Heart right ventricle (tissue), 16 donors: ENCODE data around the gene FHOD3. TPM values are rescaled to one million over a fixed set of nuclear protein-coding genes. Genes with fewer than 3 reads are reported as not detected.

Experiments used
- ATAC-seq, 8 donors: fragments of 200-7000 bp; cut with Tn5 transposase; one replicate each; pipeline ENCODE4 v1.9.1; 2020; ENCODE audit warnings: mild to moderate bottlenecking in 8 of 8, moderate library complexity in 8 of 8, moderate number of reproducible peaks in 1 of 8
- DNase-seq, 2 donors: peaks; one replicate each; pipeline ENCODE4 v3.0.0-alpha.2; 2020
- H3K27ac ChIP-seq, 10 donors: fragments of 200-600 bp; sonication (generic) in 2 of 10; one replicate each; pipeline versions ENCODE4 v1.5.0 to v1.8.0; 2020 to 2022; ENCODE audit warnings: mild to moderate bottlenecking in 3 of 10
- H3K27me3 ChIP-seq, 7 donors: fragments of 200-600 bp; one replicate each; pipeline ENCODE4 v1.8.0; 2021 to 2022; ENCODE audit warnings: mild to moderate bottlenecking in 2 of 7
- H3K36me3 ChIP-seq, 9 donors: fragments of 200-600 bp; sonication (generic) in 1 of 9; one replicate each; pipeline versions ENCODE4 v1.5.0 to v1.8.0; 2020 to 2022; ENCODE audit warnings: mild to moderate bottlenecking in 2 of 9
- H3K4me1 ChIP-seq, 9 donors: fragments of 200-600 bp; sonication (generic) in 1 of 9; one replicate each; pipeline versions ENCODE4 v1.5.0 to v1.8.0; 2020 to 2022; ENCODE audit warnings: mild to moderate bottlenecking in 4 of 9
- H3K4me3 ChIP-seq, 10 donors: fragments of 200-600 bp; sonication (generic) in 2 of 10; one replicate each; pipeline versions ENCODE4 v1.5.0 to v1.8.0; 2020 to 2022; ENCODE audit warnings: mild to moderate bottlenecking in 7 of 10, moderate library complexity in 2 of 10
- H3K9me3 ChIP-seq, 11 donors: fragments of 200-600 bp in 10 of 11; sonication (generic) in 2 of 11; one replicate each; pipeline versions ENCODE4 v1.5.0 to v1.8.0; 2013 to 2022; ENCODE audit warnings: mild to moderate bottlenecking in 2 of 11, control low read depth in 1 of 11, moderate library complexity in 1 of 11
- WGBS, 2 donors: extraction: QIAGEN DNeasy Blood & Tissue Kit; methylation state at CpG; one replicate each; pipeline ENCODE4 v1.1.7; 2013; ENCODE audit warnings: inconsistent platforms in 1 of 2; 5-methylcytosine and 5-hydroxymethylcytosine counted together
- intact Hi-C, 10 donors: fragments of 100-400 bp; cut with DNase I; formaldehyde crosslinking; loops; one replicate each; pipeline versions ENCODE4 v1.11.1 to v1.14.2; 2022
- polyA plus RNA-seq, 2 donors: library from polyadenylated mRNA; stranded (reverse); fragments of 200-250 nt; gene quantifications; one replicate each; pipeline ENCODE4 v1.2.3, GENCODE V29; 2013
- total RNA-seq, 10 donors: library from RNA; stranded (reverse); fragmentation: NEBNext Ultra II Directional in 3 of 10; extraction: Animal tissue kit (Norgen Biotek cat#: 25700) in 3 of 10; gene quantifications; one replicate each; pipeline versions ENCODE4 v1.2.1 to v1.2.4, GENCODE V29; 2021 to 2023
- TF ChIP-seq, protein P1 (sequence below), 9 donors: fragments of 200-600 bp; sonication (generic) in 2 of 9; IDR thresholded peaks; one replicate each; pipeline versions ENCODE4 v1.5.0 to v1.8.0; 2021 to 2022; ENCODE audit warnings: antibody characterized with exemption in 9 of 9, mild to moderate bottlenecking in 5 of 9, moderate library complexity in 1 of 9
- donor health status: Arrhythmogenic right ventricular cardiomyopathy.
- donor health status: ischemic (EF 13 %, LVEDD 7.1; RV severe dilation, severe dysfunction).
- donor health status: healthy with polysubstance abuse.
- donor health status: DM: no; HTN: yes; CAD: no.
- donor health status: DM: no; HTN: no; CAD: no.
- donor health status: ischemic (EF 25% LVEDD 6.9; RV normal size, moderate dysfunction).
- donor health status: ischemic (EF 25% LVEDD 5.7; RV mildly dilated, moderate dysfunction).
- donor health status: healthy.
- donor health status: DM: yes; HTN: yes; CAD: no.
- donor health status: Ischemic cardiomyopathy.
- donor health status: ischemic (EF 35%, LVEDD 5.7; RV mildly dilated, moderate dysfunction).
- donor health status: nonischemic (EF 11% LVEDD 7.7; RV severe dilation, severe dysfunction).
- donor health status: DM: yes; HTN: yes; CAD: no.
- donor health status: PGD.
- donor health status: ischemic (EF 29% LVEDD 5.4; RV normal size, mild dysfunction).
- donor health status: nonischemic (EF 23%, LVEDD 6.1; RV moderate dilation, normal function).

FHOD3 gene
- total and polyA plus RNA-seq, 12 donors = 81.8 to 484 (median 356) TPM

DNA sequence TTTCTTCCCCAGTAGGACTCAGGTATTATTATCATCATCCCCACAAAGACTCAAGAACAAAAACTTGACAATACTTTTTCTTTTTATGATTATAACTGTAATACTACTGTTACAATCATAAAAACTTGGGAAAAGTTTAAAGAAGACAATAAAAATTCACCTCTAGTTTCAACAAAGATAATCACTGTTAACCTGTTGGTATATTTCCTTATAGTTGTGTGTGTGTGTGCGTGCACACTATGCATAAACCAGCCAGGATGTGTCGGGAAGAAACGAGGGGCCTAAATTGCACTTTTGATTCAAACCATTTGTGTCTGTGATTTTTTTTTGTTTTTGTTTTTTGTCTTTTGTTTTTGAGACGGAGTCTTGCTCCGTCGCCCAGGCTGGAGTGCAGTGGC is 298.3 kb downstream of the FHOD3 start:
- Histone ChIP-seq H3K4me1 (peaks cover 0 to 15% (median 0%) of the 10 kb centered on the region in 9 donors), H3K27me3 (no peaks in the 10 kb centered on the region), H3K9me3 (no peaks in the 10 kb centered on the region), H3K36me3 (peaks cover 0 to 9% (median 0%) of the 10 kb centered on the region in 9 donors), H3K27ac (no peak overlapping the region), H3K4me3 (no peak overlapping the region)
- ATAC-seq = no peak
- TF ChIP-seq, protein P1, sequence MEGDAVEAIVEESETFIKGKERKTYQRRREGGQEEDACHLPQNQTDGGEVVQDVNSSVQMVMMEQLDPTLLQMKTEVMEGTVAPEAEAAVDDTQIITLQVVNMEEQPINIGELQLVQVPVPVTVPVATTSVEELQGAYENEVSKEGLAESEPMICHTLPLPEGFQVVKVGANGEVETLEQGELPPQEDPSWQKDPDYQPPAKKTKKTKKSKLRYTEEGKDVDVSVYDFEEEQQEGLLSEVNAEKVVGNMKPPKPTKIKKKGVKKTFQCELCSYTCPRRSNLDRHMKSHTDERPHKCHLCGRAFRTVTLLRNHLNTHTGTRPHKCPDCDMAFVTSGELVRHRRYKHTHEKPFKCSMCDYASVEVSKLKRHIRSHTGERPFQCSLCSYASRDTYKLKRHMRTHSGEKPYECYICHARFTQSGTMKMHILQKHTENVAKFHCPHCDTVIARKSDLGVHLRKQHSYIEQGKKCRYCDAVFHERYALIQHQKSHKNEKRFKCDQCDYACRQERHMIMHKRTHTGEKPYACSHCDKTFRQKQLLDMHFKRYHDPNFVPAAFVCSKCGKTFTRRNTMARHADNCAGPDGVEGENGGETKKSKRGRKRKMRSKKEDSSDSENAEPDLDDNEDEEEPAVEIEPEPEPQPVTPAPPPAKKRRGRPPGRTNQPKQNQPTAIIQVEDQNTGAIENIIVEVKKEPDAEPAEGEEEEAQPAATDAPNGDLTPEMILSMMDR (IDR thresholded peaks at IDR 0.05) = no peak
- no peak for DNase-seq
- 94 to 96% methylated on average over 6 of the region's 6 CpGs for WGBS, 2 donors
- intact Hi-C loops = no loop called here

DNA sequence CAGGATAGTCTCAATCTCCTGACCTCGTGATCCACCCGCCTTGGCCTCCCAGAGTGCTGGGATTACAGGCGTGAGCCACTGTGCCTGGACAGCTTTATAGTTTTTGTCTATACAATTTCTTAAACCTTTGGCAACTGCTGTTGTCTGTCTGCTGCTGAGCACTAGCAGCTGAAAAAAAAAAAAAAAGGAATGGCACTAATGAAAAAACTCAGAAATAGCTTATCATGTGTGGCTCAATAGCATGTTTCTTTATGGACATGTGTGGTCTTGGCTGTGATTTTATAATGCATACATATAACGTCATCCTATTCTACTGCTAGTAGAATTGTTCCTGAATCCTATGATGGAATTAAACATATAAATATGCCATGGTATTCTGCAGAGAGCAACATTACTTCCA is 300.1 kb downstream of the FHOD3 start:
- ATAC-seq = no peak
- intact Hi-C loops = no loop called here
- no peak overlapping the region for H3K27ac ChIP-seq
- H3K4me3 ChIP-seq = no peak overlapping the region
- H3K9me3 ChIP-seq = no peaks in the 10 kb centered on the region
- H3K36me3 ChIP-seq = peaks cover 0 to 9% (median 0%) of the 10 kb centered on the region in 9 donors
- 83 to 84% methylated on average over 4 of the region's 4 CpGs for WGBS, 2 donors
- DNase-seq = no peak
- peaks cover 0 to 12% (median 0%) of the 10 kb centered on the region in 9 donors for H3K4me1 ChIP-seq
- TF ChIP-seq, protein P1 (IDR thresholded peaks at IDR 0.05) = no peak
- no peaks in the 10 kb centered on the region for H3K27me3 ChIP-seq

DNA sequence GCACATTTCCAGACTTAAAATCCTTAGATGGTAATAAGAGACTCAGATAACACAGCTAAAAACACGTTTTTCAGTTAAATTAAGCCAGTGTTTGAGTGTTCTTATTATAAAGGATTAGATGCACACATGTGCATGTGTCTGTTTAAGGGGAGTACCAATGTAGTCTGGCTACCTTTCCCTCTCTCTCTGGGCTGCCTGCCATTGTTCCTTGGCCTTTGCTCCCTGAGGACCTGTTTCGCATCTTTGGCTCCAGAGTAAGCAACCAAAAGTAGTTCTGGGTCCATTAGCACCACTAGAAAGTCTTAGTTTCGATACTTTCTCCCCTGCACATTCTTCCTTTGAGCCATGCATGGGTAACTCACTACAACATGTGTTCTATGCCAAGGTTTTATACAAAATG is 303.0 kb downstream of the FHOD3 start:
- Histone ChIP-seq H3K9me3 (no peaks in the 10 kb centered on the region), H3K27ac (no peak overlapping the region), H3K27me3 (no peaks in the 10 kb centered on the region), H3K4me1 (peaks cover 0 to 18% (median 4%) of the 10 kb centered on the region in 9 donors), H3K36me3 (peaks cover 0 to 9% (median 0%) of the 10 kb centered on the region in 9 donors), H3K4me3 (no peak overlapping the region)
- WGBS, 2 donors = 70 to 71% methylated on average over 3 of the region's 3 CpGs
- TF ChIP-seq, protein P1 (IDR thresholded peaks at IDR 0.05) = no peak
- ATAC-seq = no peak
- no peak for DNase-seq
- intact Hi-C loops = no loop called here

DNA sequence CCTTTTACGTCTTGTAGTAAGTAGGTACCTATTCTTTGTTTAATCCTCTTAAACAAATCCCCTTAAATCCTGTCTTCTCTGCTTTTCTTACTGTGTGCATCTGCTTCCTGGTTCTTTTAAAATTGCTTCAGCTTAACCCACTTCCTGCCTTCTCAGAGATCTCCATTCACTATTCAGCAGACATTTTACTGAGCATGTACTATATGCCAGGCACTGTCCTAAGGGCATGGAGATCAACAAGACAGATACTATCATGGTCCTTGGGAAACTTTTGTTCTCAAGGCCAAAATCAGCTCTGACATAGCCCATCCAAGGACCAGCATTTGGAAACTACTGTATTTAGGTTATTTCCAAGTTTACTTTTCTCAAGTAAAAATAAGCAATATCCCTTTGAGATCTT is 303.8 kb downstream of the FHOD3 start:
- DNase-seq = no peak
- no peak for ATAC-seq
- intact Hi-C loops = no loop called here
- 82 to 96% methylated on average over 1 of the region's 1 CpG for WGBS, 2 donors
- H3K4me1 ChIP-seq = peaks cover 0 to 20% (median 4%) of the 10 kb centered on the region in 9 donors
- H3K27ac ChIP-seq = no peak overlapping the region
- no peak overlapping the region for H3K4me3 ChIP-seq
- H3K27me3 ChIP-seq = no peaks in the 10 kb centered on the region
- peaks cover 0 to 9% (median 0%) of the 10 kb centered on the region in 9 donors for H3K36me3 ChIP-seq
- no peaks in the 10 kb centered on the region for H3K9me3 ChIP-seq
- TF ChIP-seq, protein P1 (IDR thresholded peaks at IDR 0.05) = no peak
